Stimulated activated CD4-positive, alpha-beta T cell treated with anti-CD3 and anti-CD28 coated beads, Interleukin-1b, Interleukin-23, amount 100 ng/mL, for 48 hours (primary cell): ENCODE data around the gene SPINT3.
A peak's percentile ranks its signal among the peaks of the same experiment; 100 is the strongest.
"Not testable (repeated sequence)": the region's sequence is repeated elsewhere in the genome, so short reads cannot be mapped to it uniquely, and the experiment has no call there.

ENCODE experiments used
- DNase-seq: peaks from one replicate; pipeline ENCODE4 v3.0.0-alpha.2; 2020

Gene SPINT3

DNA sequence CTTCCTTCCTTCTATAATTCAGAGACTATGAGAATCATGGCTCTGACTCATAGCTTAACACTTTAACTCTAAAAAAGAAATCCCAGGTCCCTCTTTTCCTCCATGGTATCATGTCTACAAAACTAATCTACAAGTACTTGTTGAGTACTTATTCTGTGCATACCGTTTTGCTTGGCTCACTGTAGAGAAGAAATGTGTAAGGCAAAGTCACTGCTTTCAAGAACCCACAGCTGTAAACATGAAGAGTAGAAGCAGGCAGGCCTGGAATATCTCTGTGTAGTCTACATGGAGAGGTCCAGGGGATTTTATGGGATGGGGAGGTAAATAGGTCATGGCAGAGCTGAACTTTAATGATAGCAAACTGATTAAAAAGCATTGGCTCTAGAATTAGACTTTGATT is 13.8 kb downstream of the SPINT3 start:
- DNase-seq = no peak

DNA sequence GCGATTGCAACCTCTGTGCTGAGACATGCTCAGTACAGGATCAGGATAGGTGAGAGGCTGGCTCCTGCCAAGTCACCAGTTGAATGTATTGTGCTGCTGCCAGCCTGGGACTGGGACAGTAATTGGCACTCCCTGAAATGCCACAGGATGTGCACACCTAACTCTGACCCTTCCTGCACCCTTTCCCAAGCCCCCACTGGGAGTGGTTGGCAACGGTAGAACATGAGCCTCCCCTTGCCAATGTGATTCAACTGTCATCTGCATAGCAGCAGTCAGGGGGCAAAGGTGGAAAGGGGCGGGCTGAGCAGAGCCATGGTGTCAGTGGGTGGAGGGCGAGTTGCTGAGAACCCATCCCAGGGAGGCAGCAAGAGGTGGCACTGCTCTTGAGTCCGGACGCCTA is 15.4 kb downstream of the SPINT3 start:
- DNase-seq = no peak

DNA sequence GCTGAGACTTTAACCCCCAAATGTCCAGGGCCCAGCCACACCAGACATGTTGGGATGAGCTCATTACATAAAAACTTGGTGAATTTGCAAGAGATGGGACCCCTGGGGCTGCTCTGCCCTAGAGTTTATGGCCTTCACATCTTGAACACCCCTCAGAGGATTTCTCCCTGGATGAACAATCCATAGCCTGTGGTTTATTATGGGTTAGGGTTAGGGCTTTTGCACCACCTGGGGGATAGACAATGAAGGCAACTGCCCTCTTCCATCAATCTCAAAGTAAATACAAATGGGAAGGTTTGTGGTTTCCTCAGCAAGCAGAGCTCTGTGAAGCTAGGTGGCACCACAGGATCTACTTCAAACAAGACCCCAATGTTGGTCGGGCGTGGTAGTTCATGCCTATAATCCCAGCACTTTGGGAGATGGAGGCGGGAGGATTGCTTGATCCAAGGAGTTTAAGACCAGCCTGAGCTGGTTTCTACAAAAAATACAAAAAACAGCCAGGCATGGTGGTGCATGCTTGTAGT is 17.4 kb downstream of the SPINT3 start:
- DNase-seq = no peak

DNA sequence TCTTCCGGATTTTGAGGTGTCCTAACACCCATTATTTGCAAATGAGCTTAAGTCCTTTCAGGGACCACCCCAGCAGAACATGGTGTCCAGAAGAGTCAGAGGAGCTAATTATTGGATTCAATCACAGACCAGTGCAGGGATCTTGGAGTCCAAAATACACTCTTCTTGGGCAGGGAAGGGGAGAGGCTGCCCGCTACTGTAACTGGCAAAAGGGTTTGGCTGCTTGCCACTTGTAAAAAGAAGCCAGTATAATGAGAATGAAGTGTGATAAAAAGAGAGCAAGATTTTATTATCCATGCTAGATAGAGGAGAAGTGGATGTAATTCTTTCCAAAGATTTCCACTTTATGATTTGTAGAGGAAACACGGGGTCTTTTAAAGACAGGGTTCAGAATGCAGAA is 19.3 kb downstream of the SPINT3 start:
- no peak for DNase-seq

DNA sequence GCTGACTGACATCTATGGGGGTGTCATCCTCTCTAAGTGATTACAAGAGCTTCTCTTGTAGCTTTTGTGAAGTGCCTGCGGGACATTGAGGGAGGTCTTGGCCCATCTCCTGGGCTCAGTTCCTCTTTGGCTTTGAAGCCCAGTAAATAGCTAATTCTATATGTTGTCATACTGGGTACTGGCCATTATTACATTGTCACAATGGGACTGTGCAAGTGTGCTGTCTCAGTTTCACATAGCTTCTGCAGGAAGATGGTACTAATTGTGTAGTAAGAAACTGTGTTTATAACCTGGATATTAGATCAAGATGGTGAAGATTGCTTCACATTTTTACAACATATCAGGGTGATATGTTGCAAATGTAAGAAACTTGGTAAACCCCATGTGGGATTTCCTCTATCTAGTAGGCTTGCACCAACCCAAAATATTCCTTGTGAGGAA is 19.9 kb downstream of the SPINT3 start:
- DNase-seq = no peak

DNA sequence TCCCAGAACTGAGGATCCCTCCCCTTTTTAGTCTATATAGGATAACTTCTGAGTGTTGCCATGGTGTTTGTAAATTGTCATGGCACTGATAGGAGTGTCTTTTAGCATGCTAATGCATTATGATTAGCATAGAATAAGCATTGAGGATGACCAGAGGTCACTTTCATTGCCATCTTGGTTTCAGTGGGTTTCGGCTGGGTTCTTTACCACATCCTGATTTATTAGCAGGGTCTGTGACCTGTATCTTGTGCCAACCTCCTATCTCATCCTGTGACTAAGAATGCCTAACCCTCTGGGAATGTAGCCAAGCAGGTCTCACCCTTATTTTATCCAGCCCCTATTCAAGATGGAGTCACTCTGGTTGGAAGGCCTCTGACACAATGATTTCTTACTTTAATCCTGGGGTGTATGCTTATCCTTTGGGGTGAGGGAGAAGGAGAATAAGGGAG is 26.3 kb downstream of the SPINT3 start:
- DNase-seq = no peak

DNA sequence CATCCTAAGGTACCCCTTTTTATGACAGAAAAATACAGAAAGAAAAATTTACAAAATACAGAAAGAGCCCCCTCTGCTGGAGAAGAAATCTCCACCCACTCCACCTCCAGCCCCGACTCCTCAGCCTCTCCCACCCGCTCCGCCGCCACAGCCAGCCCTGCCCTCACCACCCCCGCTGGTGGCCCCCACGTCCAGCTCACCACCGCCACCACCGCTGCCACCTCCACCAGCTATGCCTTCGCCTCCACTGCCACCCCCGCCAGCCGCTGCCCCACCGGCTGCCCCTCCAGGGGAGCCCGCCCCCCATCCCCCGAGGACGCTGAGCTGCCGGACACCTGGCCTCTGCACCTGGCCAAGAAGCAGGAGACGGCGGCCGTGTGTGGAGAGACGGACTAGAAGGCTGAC is 28.2 kb downstream of the SPINT3 start:
- no peak for DNase-seq

DNA sequence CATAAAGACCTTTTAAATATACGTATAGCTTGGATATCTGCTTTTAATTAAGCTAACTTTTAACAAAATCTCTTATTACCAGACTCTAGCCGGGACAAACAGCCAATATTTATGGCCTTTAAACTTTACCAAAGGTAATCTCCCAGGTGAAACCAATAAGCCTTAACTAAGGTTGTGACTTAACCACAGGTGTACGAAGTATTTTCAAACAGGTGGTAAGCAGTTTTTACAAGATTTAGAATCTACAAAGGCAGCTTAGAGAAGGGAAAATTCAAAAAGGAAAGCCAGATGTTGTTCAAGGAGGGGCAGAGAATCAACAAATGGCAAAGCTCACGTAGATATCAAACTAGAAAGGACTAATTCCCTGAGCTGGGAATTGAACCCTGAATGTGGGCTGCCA is 30.0 kb downstream of the SPINT3 start:
- DNase-seq = no peak

DNA sequence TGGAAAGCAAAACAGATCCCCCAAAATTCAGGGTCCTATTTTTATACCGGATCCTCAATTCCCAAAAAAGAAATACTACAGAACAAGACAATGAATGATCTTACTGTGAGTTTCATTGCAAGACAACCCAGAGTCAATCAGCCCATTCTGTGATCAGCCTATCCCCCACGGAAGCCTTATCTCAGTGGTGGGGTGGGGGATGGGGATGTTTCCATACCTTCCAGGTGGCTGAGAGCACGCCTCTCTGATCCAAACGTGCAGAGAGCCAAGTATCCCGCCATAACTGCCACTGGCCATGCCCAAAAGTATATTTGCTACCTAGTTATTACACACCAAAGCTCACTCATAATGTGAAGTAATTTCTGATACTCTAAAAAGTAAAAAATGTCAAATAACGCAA is 30.7 kb downstream of the SPINT3 start:
- DNase-seq = no peak

DNA sequence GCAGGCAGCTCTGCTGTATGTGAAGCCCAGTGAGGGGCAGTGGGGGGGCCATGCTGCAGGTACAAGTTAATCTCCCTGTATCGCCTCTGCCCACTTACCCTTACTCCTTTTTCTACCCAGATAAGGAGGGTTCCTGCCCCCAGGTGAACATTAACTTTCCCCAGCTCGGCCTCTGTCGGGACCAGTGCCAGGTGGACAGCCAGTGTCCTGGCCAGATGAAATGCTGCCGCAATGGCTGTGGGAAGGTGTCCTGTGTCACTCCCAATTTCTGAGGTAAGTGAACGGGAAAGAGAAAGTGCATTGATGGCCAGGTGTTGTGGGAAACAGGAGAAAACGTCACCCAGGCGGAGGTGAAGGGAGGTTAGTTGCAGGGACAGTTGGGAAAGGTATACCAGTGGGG is 35.6 kb downstream of the SPINT3 start:
- no peak for DNase-seq

DNA sequence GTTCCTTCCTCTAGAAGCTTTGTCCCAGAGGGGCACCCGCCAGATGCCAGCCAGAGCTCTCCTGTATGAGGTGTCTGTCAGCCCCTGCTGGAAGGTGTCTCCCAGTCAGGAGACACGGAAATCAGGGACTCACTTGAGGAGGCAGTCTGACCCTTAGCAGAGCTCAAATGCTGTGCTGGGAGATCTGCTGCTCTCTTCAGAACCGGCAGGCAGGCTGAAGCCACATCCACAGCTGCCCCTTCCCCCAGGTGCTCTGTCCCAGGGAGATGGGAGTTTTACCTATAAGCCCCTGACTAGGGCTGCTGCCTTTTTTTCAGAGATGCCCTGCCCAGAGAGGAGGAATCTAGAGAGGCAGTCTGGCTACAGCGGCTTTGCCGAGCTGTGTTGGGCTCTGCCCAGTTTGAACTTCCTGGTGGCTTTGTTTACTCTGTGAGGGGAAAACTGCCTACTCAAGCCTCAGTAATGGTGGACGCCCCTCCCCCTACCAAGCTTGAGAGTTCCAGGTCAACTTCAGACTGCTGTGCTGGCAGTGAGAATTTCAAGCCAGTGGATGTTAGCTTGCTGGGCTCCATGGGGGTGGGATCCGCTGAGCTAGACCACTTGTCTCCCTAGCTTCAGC is 37.8 kb downstream of the SPINT3 start:
- DNase-seq = not testable (repeated sequence)

DNA sequence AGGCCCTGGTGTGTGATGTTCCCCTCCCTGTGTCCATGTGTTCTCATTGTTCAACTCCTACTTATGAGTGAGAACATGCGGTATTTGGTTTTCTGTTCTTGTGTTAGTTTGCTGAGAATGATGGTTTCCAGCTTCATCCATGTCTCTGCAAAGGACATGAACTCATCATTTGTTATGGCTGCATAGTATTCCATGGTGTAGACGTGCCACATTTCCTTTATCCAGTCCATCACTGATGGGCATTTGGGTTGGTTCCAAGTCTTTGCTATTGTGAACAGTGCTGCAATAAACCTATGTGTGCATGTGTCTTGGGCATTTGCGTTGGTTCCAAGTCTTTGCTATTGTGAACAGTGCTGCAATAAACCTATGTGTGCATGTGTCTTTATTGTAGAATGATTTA is 43.1 kb downstream of the SPINT3 start:
- DNase-seq = not testable (repeated sequence)

DNA sequence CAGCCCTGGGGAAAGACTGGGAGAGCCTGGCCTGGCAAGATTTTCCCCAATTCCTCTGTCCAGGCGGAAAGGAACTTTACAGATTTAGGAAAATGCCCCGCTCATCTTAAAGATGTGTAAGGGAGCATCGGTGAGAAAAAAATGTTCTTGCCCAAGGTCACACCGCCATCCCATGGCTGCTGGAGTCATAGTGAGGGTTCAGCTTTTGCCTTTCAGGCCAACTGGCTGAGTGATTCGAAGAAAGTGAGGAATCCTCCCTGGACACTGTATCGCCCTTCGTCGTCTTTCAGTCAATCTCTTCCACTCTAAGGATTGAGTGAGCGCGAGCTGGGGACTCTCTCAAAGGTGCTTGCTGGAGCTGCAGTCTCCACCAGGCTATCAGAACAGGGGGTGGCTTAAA is 44.5 kb downstream of the SPINT3 start:
- no peak for DNase-seq

DNA sequence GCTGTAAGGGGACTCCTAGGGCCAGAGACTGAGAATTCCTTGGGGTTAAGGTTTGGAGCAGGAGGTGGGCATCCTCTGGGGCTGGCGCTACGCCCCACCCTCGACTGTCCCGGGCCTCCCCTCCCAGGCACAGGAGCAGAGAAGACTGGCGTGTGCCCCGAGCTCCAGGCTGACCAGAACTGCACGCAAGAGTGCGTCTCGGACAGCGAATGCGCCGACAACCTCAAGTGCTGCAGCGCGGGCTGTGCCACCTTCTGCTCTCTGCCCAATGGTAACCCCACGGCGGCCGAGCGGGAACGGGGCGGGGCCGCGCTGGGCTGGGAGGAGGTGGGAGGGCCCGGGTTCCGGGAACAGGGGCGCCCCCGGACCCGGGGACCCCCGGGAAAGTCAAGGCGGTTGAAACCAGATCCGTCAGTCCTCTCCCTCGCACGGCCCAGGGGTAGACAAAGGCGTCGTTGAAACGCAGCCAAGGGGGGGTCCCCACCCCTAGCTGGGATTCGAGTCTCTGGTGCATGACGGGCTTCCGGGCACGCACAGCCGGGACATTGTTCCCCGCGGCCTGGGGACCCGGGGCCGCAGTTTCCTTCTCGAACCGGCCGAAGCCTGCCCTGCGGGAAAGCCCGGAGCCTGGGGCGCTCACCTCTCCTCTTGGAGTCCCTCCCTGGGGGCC is 45.0 kb downstream of the SPINT3 start:
- peak; percentile 14 for DNase-seq

DNA sequence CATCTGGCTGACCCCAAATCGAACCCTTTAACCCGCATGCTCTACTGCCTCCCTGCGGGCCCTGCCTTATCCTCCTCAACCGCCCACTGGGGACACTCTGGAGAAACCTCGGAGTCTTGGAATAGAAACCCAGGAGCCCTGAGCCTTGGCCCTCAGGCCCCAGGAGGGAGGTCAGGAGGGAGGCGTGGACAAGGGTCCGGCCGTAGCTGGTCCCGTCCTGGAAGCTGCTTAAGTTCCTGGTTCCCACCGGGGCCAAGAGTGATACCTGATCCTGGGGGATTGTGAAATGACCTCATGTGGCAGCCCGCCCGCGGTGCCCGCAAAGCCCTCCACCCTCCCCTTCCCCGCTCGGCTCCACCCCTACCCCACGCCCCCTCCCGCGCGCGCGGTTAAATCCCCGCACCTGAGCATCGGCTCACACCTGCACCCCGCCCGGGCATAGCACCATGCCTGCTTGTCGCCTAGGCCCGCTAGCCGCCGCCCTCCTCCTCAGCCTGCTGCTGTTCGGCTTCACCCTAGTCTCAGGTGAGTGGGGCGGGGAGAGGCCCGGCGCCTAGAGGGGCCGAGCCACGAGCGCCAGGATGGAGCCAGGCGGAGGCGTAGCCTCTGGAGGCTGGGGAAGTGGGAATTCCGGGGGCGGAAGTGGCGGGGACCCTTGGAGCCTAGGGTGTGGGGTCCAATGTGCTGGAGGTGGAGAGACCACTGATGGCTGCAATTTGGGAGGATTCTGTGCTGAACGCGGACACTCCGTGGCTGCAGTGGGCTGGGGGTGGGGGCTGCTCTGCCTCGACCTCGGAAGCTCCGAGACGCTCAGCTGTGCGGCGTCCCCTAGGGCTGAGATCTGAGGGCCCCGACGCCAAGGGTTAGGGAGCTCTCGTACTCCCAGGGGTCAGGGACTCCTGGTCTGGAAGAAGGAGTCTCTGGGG is 45.8 kb downstream of the SPINT3 start, which contains the start of gene WFDC2:
Gene WFDC2 (plus strand): TSS at position 418 of the 926 bp plus-strand sequence. CDS start 29 bp downstream, at position 447.
- no peak for DNase-seq

DNA sequence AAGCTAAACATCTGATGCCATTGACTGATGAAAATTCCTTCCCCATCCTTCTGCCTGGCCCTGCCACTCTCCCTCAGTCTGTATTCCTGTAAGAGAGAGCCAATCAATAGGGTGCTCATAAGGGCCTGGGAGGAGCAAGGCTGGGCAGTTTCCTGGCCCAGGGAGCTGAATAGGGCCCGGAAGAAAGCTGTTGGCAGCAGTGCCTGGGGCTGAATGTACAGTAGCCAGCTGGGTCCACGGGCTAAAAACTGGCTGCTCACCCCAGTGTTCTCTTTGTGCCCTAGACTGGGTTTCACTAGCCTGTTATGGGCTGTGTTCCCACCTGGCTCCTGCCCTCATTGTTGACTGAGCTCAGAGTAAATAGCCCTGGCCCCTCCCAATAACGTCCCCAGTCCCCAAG is 47.6 kb downstream of the SPINT3 start:
- DNase-seq = no peak

DNA sequence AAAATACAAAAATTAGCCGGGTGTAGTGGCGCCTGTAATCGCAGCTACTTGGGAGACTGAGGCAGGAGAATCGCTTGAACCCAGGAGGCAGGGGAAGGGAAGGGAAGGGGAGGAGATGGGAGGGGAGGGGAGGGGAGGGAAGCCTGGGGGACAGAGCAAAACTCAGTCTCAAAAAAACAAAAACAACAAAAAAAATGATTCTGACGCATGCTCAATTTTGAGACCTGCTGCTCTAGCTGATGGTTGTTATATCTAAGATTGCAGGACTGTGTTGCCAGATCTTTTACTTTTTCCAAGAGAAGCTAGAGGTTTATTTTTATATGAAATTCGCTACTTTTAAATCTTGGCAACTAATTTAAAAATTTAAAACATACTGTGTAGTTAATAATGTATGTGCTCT is 48.2 kb downstream of the SPINT3 start:
- DNase-seq = no peak

DNA sequence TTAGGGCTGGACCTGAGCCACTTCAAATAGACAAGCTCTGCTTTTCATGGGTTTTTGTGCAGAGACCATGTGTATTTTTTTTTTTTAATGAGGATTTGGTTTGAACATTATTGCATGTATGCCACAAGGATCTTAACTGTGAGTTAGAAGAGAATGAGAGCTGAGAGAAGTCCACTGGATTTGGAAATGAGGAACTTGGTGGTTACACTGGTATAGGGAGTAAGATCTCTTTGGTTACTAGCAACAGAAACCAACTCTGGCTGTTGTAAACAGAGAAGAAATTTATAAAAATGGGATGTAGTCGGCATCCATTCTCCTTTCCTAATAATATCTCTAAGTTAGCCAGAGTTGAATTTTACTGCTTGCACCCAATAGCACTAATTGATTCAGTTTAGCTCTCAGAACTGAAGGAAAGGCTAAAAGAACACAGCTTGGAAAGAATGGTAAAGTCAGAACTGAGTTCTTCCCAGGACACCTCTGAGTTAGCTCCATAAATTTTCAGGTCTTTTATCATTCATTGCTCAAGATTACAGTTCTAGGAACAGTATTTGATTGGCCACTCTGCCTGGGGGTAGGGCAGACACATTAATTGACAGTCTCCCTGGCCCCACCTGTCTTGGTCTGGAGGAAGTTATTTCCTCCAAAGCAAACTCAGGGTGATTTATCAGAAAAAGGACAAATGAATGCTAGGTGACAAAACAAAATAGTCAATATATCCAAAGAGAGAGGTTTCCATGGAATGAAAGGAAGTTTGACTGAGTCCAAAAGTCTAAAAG is 49.7 kb downstream of the SPINT3 start:
- DNase-seq = no peak

DNA sequence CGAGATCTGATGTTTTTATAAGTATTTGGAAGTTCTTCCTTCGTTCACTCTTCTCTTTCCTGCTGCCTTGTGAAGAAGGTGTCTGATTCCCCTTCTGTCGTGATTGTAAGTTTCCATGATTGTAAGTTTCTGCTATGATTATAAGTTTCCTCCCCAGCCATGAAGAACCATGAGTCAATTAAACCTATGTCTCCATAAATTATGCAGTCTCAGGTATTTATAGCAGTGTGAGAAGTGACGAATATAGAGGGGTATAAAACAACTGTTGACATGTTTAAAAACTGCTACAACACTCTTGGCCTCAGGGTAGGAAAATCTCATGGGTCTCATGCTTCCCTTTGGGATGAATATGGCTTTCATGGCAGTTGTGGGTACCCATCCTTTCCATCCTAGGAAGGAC is 51.7 kb downstream of the SPINT3 start:
- DNase-seq = no peak

DNA sequence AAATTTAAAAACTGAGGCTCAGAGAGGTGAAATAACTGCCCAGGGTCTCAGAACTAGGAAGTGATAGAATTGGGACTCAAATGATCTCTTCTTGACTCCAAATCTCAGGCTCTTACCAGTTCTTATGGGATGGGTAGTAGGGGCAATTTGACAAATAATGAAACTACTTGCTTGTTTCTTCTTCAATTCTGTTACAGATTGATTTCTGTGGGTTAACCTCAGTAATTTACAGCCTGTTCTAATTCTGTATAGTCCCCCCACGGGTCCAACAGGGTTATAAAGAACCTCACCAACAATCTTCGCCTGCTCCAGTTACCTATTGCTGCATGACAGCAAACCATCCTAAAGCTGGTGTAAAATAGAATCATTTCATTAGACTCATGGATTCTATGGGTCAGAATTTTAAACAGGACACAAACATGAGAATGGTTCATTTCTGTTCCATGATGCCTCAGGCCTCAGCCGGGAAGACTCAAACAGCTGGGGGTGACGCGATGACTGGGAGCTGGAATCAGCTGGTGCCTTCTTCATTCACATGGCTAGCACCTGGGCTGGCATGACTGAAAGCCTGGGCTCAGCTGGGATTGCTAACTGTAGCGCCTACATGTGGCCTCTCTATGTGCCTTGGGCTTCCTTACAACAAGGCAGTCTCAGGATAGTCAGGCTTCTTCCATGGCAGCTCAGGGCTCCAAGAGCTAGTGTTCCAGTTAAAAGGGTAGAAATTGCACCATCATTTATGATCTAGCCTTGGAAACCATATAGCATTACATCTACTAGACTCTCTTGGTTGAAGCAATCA is 52.5 kb downstream of the SPINT3 start:
- DNase-seq = no peak
